Suprapubic skin (tissue), 4 donors: ENCODE data around the gene CHRNB1. TPM values are rescaled to one million over a fixed set of nuclear protein-coding genes. Genes with fewer than 3 reads are reported as not detected.

ENCODE experiments used
- DNase-seq, 2 donors: peaks; one replicate each; pipeline ENCODE4 v3.0.0-alpha.2; 2019; ENCODE audit warnings: low spot score in 2 of 2
- H3K27ac ChIP-seq: fragments of 200-600 bp; sonication (generic); one replicate; pipeline ENCODE4 v1.5.1; 2019
- H3K27me3 ChIP-seq: fragments of 200-600 bp; sonication (generic); one replicate; pipeline ENCODE4 v1.5.1; 2019
- H3K36me3 ChIP-seq: fragments of 200-600 bp; sonication (generic); one replicate; pipeline ENCODE4 v1.5.1; 2019
- H3K4me1 ChIP-seq: fragments of 200-600 bp; sonication (generic); one replicate; pipeline ENCODE4 v1.5.1; 2019
- H3K4me3 ChIP-seq: fragments of 200-600 bp; sonication (generic); one replicate; pipeline ENCODE4 v1.5.1; 2019; ENCODE audit warnings: mild to moderate bottlenecking
- H3K9me3 ChIP-seq: fragments of 200-600 bp; sonication (generic); one replicate; pipeline ENCODE4 v1.5.1; 2019
- CTCF ChIP-seq, 2 donors: fragments of 200-600 bp in 1 of 2; fragments of 450-650 bp in 1 of 2; sonication (generic) in 1 of 2; IDR thresholded peaks; one replicate each; pipeline ENCODE4 v1.5.1; 2016 to 2019; ENCODE audit warnings: antibody characterized with exemption in 2 of 2, mild to moderate bottlenecking in 1 of 2, moderate library complexity in 1 of 2
- EP300 ChIP-seq: sonication (generic); formaldehyde crosslinking; IDR thresholded peaks from one replicate; pipeline ENCODE4 v1.6.1; 2017; ENCODE audit warnings: antibody characterized with exemption
- POLR2A ChIP-seq, 2 donors: fragments of 450-650 bp; IDR thresholded peaks; one replicate each; pipeline ENCODE4 v1.6.1; 2017; ENCODE audit warnings: antibody characterized with exemption in 2 of 2, mild to moderate bottlenecking in 2 of 2, moderate library complexity in 2 of 2
- POLR2AphosphoS5 ChIP-seq, 3 donors: sonication (generic); formaldehyde crosslinking; IDR thresholded peaks; one replicate each; pipeline ENCODE4 v1.6.1; 2017; ENCODE audit warnings: antibody characterized with exemption in 3 of 3
- whole genome bisulfite sequencing: methylation state at CpG from one replicate; pipeline ENCODE4 v1.1.5; 2018; 5-methylcytosine and 5-hydroxymethylcytosine counted together
- total RNA-seq, 4 donors: library from RNA; depleted of rRNA; stranded (reverse); fragments of >200 nt; gene quantifications; one replicate each; pipeline ENCODE4 v1.1.0, GENCODE V29; 2016

CHRNB1 gene
- total RNA-seq, 4 donors from 2014 or later: 7.3 to 11.3 (median 9.7) TPM

GRCh38 chr17:7497636-7498035, 52.8 kb downstream of the CHRNB1 start:
- no peaks in the 10 kb centered on the region for H3K9me3 ChIP-seq
- no peaks in the 10 kb centered on the region for H3K27me3 ChIP-seq
- no peak for DNase-seq
- H3K4me3 ChIP-seq: no peak overlapping the region
- no peak for TF ChIP-seq POLR2A (IDR thresholded peaks at IDR 0.05)
- no peak for TF ChIP-seq POLR2AphosphoS5 (IDR thresholded peaks at IDR 0.05)
- TF ChIP-seq EP300: no peak
- no peak for TF ChIP-seq CTCF (IDR thresholded peaks at IDR 0.05)
- 98% methylated on average over 11 of the region's 14 CpGs for WGBS
- no peaks in the 10 kb centered on the region for H3K4me1 ChIP-seq
- peaks cover 70% of the 10 kb centered on the region for H3K36me3 ChIP-seq
- no peak overlapping the region for H3K27ac ChIP-seq

- TF ChIP-seq POLR2AphosphoS5 (IDR thresholded peaks at IDR 0.05): no peak
- no peak for TF ChIP-seq CTCF (IDR thresholded peaks at IDR 0.05)
- TF ChIP-seq EP300: no peak
- no peak for TF ChIP-seq POLR2A (IDR thresholded peaks at IDR 0.05)
- no peak for DNase-seq
- Histone ChIP-seq H3K9me3 (no peaks in the 10 kb centered on the region), H3K36me3 (peaks cover 85% of the 10 kb centered on the region), H3K27ac (no peak overlapping the region), H3K4me1 (no peaks in the 10 kb centered on the region), H3K4me3 (no peak overlapping the region), H3K27me3 (no peaks in the 10 kb centered on the region)
- WGBS: 85% methylated on average over 11 of the region's 11 CpGs
Measured at GRCh38 chr17:7499161-7499560, 54.3 kb downstream of the CHRNB1 start.

GRCh38 chr17:7501729-7502128, 56.9 kb downstream of the CHRNB1 start:
- TF ChIP-seq EP300: no peak
- no peak for TF ChIP-seq POLR2A (IDR thresholded peaks at IDR 0.05)
- TF ChIP-seq CTCF (IDR thresholded peaks at IDR 0.05): no peak
- no peak for TF ChIP-seq POLR2AphosphoS5 (IDR thresholded peaks at IDR 0.05)
- H3K4me1 ChIP-seq: no peaks in the 10 kb centered on the region
- no peaks in the 10 kb centered on the region for H3K27me3 ChIP-seq
- H3K9me3 ChIP-seq: no peaks in the 10 kb centered on the region
- H3K4me3 ChIP-seq: no peak overlapping the region
- H3K27ac ChIP-seq: no peak overlapping the region
- peaks cover 100% of the 10 kb centered on the region for H3K36me3 ChIP-seq
- no peak for DNase-seq
- 81% methylated on average over 14 of the region's 14 CpGs for WGBS

- TF ChIP-seq POLR2A (IDR thresholded peaks at IDR 0.05) (no peak), POLR2AphosphoS5 (IDR thresholded peaks at IDR 0.05) (no peak), CTCF (IDR thresholded peaks at IDR 0.05) (no peak), EP300 (no peak)
- WGBS: 90% methylated on average over 16 of the region's 20 CpGs
- H3K9me3 ChIP-seq: no peaks in the 10 kb centered on the region
Measured at GRCh38 chr17:7502171-7502847, 57.4 kb downstream of the CHRNB1 start.

GRCh38 chr17:7502987-7503386, 58.1 kb downstream of the CHRNB1 start:
- 87% methylated on average over 13 of the region's 14 CpGs for WGBS

More at GRCh38 chr17:7502171-7502847, 57.4 kb downstream of the CHRNB1 start:
- no peaks in the 10 kb centered on the region for H3K27me3 ChIP-seq
- DNase-seq: no peak
- no peaks in the 10 kb centered on the region for H3K4me1 ChIP-seq
- H3K4me3 ChIP-seq: no peak overlapping the region
- H3K27ac ChIP-seq: no peak overlapping the region
- peaks cover 100% of the 10 kb centered on the region for H3K36me3 ChIP-seq

More at GRCh38 chr17:7502987-7503386, 58.1 kb downstream of the CHRNB1 start:
- H3K9me3 ChIP-seq: no peaks in the 10 kb centered on the region
- no peak overlapping the region for H3K27ac ChIP-seq
- no peak for TF ChIP-seq POLR2AphosphoS5 (IDR thresholded peaks at IDR 0.05)
- TF ChIP-seq CTCF (IDR thresholded peaks at IDR 0.05): no peak
- TF ChIP-seq EP300: no peak
- no peak for TF ChIP-seq POLR2A (IDR thresholded peaks at IDR 0.05)
- H3K4me3 ChIP-seq: no peak overlapping the region
- no peak for DNase-seq
- H3K27me3 ChIP-seq: no peaks in the 10 kb centered on the region
- H3K4me1 ChIP-seq: no peaks in the 10 kb centered on the region
- peaks cover 99% of the 10 kb centered on the region for H3K36me3 ChIP-seq
